Endothelial cell of umbilical vein (primary cell): ENCODE measurements around the gene TM4SF20. TPM values are rescaled to one million over a fixed set of nuclear protein-coding genes. Genes with fewer than 3 reads are reported as not detected.

ENCODE experiments used
- BruUV-seq: library from RNA; stranded (reverse); fragments of 400-500 nt; replicated peaks from 2 replicates; lab custom pipeline; 2021; lab: Mats Ljungman, UMichigan
- CTCF ChIA-PET: fragments of 300-600, 350-600 bp; sonication (Branson Sonifier 250); formaldehyde crosslinking; loops from one replicate; lab custom pipeline; 2021; ENCODE audit warnings: antibody characterized with exemption, inconsistent platforms; lab: Charles Lee
- POLR2A ChIA-PET: fragments of 300-600, 350-600 bp; sonication (Branson Sonifier 250); formaldehyde crosslinking; loops from one replicate; lab custom pipeline; 2021; ENCODE audit warnings: antibody characterized with exemption, inconsistent platforms; lab: Charles Lee
- DNase-seq: peaks from one replicate; pipeline ENCODE4 v3.0.0-alpha.2; 2011; ENCODE audit warnings: low read depth, low spot score
- FAIRE-seq: peaks from 2 replicates; lab custom pipeline; 2011; peaks lifted over from hg19 to GRCh38; lab: Jason Lieb, UNC
- H2AFZ ChIP-seq: 2 replicates; pipeline ENCODE4 v1.6.0; 2012; ENCODE audit warnings: low read depth, low read length, control low read depth, inconsistent platforms
- H3K27ac ChIP-seq: 2 replicates; pipeline ENCODE4 v1.5.1; 2011; ENCODE audit warnings: low read depth, mild to moderate bottlenecking, control low read depth, low read length, moderate library complexity; ENCODE audit not compliant: insufficient read depth
- H3K27me3 ChIP-seq, 2 experiments: 2 replicates each; pipeline versions ENCODE4 v1.6.0 to v1.6.1; 2011; ENCODE audit warnings: low read length in 2 of 2, mixed read lengths in 1 of 2; ENCODE audit not compliant: control insufficient read depth in 2 of 2, insufficient read depth in 2 of 2
- H3K36me3 ChIP-seq, 2 experiments: 2 replicates in 1 of 2; 3 replicates in 1 of 2; pipeline ENCODE4 v1.5.1; 2011; ENCODE audit warnings: low read length in 2 of 2, mild to moderate bottlenecking in 1 of 2, moderate library complexity in 1 of 2; ENCODE audit not compliant: control insufficient read depth in 2 of 2, insufficient read depth in 2 of 2; ENCODE audit errors: extremely low read depth in 1 of 2
- H3K4me1 ChIP-seq: 3 replicates; pipeline ENCODE4 v1.5.1; 2011; ENCODE audit warnings: mild to moderate bottlenecking, low read length; ENCODE audit not compliant: control insufficient read depth, insufficient read depth; ENCODE audit errors: extremely low read depth
- H3K4me2 ChIP-seq: 2 replicates; pipeline ENCODE4 v1.6.1; 2011; ENCODE audit warnings: low read length, control low read depth, mixed read lengths; ENCODE audit not compliant: insufficient read depth
- H3K4me3 ChIP-seq, 3 experiments: fragments of 200-600 bp in 1 of 3; sonication (generic), shearing (Covaris generic) in 1 of 3; replicated peaks in 1 of 3; 2 replicates each; pipeline ENCODE4 v1.5.1; 2011 to 2016; ENCODE audit warnings: control low read depth in 3 of 3, low read length in 3 of 3, mild to moderate bottlenecking in 2 of 3, inconsistent platforms in 1 of 3, low read depth in 1 of 3, moderate library complexity in 1 of 3; ENCODE audit not compliant: insufficient read depth in 1 of 3
- H3K79me2 ChIP-seq: 2 replicates; pipeline ENCODE4 v1.6.0; 2012; ENCODE audit warnings: low read length, inconsistent platforms; ENCODE audit not compliant: control insufficient read depth, insufficient read depth
- H3K9ac ChIP-seq: replicated peaks from 2 replicates; pipeline ENCODE3; 2011; ENCODE audit warnings: low read length, control low read depth; ENCODE audit not compliant: insufficient read depth; ENCODE audit errors: extremely low read depth
- H3K9me1 ChIP-seq: replicated peaks from 3 replicates; pipeline ENCODE4 v1.6.0; 2011; ENCODE audit warnings: mild to moderate bottlenecking, low read length; ENCODE audit not compliant: control insufficient read depth, insufficient read depth; ENCODE audit errors: extremely low read depth
- H3K9me3 ChIP-seq: replicated peaks from 2 replicates; pipeline ENCODE4 v1.5.1; 2012; ENCODE audit warnings: low read length, inconsistent platforms; ENCODE audit not compliant: control insufficient read depth, insufficient read depth
- H4K20me1 ChIP-seq: replicated peaks from 2 replicates; pipeline ENCODE3; 2011; ENCODE audit warnings: mild to moderate bottlenecking, low read length; ENCODE audit not compliant: control insufficient read depth, insufficient read depth; ENCODE audit errors: extremely low read depth
- EZH2 ChIP-seq: IDR thresholded peaks from 2 replicates; pipeline ENCODE4 v1.6.1; 2012; ENCODE audit warnings: borderline replicate concordance, low read depth, mild to moderate bottlenecking, moderate library complexity, low read length, inconsistent platforms; ENCODE audit not compliant: severe bottlenecking
- FOS ChIP-seq: IDR thresholded peaks from 2 replicates; pipeline ENCODE4 v1.6.1; 2011; ENCODE audit warnings: mild to moderate bottlenecking, low read length, moderate library complexity, borderline replicate concordance; ENCODE audit not compliant: insufficient read depth
- GATA2 ChIP-seq: IDR thresholded peaks from 2 replicates; pipeline ENCODE4 v1.7.0; 2011; ENCODE audit warnings: low read depth, mild to moderate bottlenecking, moderate library complexity, mixed read lengths, low read length; ENCODE audit not compliant: insufficient read length, insufficient read depth
- JUN ChIP-seq: IDR thresholded peaks from 2 replicates; pipeline ENCODE4 v1.6.1; 2011; ENCODE audit warnings: borderline replicate concordance, low read depth; ENCODE audit not compliant: insufficient read length, insufficient read depth
- MAX ChIP-seq: IDR thresholded peaks from 2 replicates; pipeline ENCODE4 v1.6.1; 2011; ENCODE audit not compliant: insufficient read depth, insufficient read length
- MYC ChIP-seq: IDR thresholded peaks from one replicate; pipeline ENCODE4 v1.6.1; 2011; ENCODE audit warnings: mild to moderate bottlenecking, low read depth, low read length
- POLR2A ChIP-seq: IDR thresholded peaks from 2 replicates; pipeline ENCODE4 v1.6.1; 2012; ENCODE audit warnings: low read depth, mild to moderate bottlenecking, control low read depth, low read length
- POLR2AphosphoS5 ChIP-seq: IDR thresholded peaks from 2 replicates; pipeline ENCODE4 v1.6.1; 2012; ENCODE audit warnings: low read depth, mild to moderate bottlenecking, control low read depth, low read length, moderate library complexity; ENCODE audit not compliant: insufficient read depth
- dilution Hi-C: fragments of 300-500 bp; cut with MboI; formaldehyde crosslinking; loops from one replicate; pipeline ENCODE4 v1.15.0; 2019; ENCODE audit warnings: low sequenced_read_pairs; ENCODE audit not compliant: extremely low pct_ligation_motif_present
- intact Hi-C: fragments of 100-400 bp; cut with micrococcal nuclease; formaldehyde crosslinking; loops from one replicate; pipeline ENCODE4 v1.10.0; 2022
- polyA plus RNA-seq, 4 experiments: library from polyadenylated mRNA; depleted of rRNA in 3 of 4; stranded (reverse) in 3 of 4; unstranded in 1 of 4; fragments of >200 nt; gene quantifications; 2 replicates each; pipeline versions ENCODE4 v1.2.1 to v1.2.3, GENCODE V29; 2011 to 2012; ENCODE audit warnings: missing spikeins in 1 of 4
- total RNA-seq: library from RNA; stranded (reverse); gene quantifications from 2 replicates; pipeline ENCODE4 v1.2.3, GENCODE V29; 2021
- TF ChIP-seq, protein P1 (sequence below), 2 donors: IDR thresholded peaks; 1 replicate in 1 of 2; 2 replicates in 1 of 2; pipeline ENCODE4 v1.5.1; 2011; ENCODE audit warnings: low read length in 2 of 2, mild to moderate bottlenecking in 2 of 2, moderate library complexity in 2 of 2, control low read depth in 1 of 2, inconsistent platforms in 1 of 2, low read depth in 1 of 2; ENCODE audit not compliant: insufficient read depth in 1 of 2; ENCODE audit errors: extremely low read depth in 1 of 2

The TM4SF20 gene
- total and polyA plus RNA-seq, 2 donors (not counting 3 experiments of a cell fraction or from before 2014, with no cell fraction given): not detected

DNA sequence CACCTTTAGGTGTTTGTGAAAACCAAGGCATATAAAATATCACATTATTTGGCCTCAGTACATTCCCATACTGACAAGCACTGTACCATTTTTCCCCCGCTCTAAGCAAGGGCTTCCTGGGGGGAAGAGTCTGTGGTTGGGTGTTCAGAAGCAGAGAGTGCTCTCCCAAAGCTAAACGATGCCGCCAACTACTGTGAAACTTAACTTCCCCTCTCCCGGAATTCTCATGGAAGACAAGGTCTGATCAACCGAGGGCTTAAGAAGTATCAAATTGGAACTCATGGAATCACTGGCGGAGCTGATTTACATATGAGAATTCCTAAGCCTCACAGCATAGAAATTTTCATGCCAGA, 54.5 kb downstream of the TM4SF20 start:
- Histone ChIP-seq H3K79me2 (peaks cover 33% of the 10 kb centered on the region), H3K27ac (peak overlapping the region; percentile 59)
- CTCF ChIA-PET: interaction anchor here (0.6 to 3.0 kb wide), 2 partner anchors 86 to 242 kb away, joined by 3 to 7 read pairs; no protein-coding TSS in a partner anchor

More for the DNA sequence above, 54.5 kb downstream of the TM4SF20 start:
- Histone ChIP-seq H3K9me1 (no peaks in the 10 kb centered on the region), H4K20me1 (no peaks in the 10 kb centered on the region), H3K4me2 (peak overlapping the region; percentile 91), H2AFZ (peak overlapping the region; percentile 86), H3K4me3 (peak overlapping the region; percentile 82 to 94 (median 85)), H3K27me3 (no peaks in the 10 kb centered on the region), H3K36me3 (no peaks in the 10 kb centered on the region), H3K4me1 (peaks cover 12% of the 10 kb centered on the region), H3K9me3 (no peaks in the 10 kb centered on the region), H3K9ac (peak overlapping the region; percentile 87)
- BruUV-seq: TSS peak; percentile 91
- intact Hi-C loops: no loop called here
- POLR2A ChIA-PET: no interaction called here
- DNase-seq: no peak
- FAIRE-seq: no peak
- dilution Hi-C loops: no loop called here
- TF ChIP-seq FOS (no peak), POLR2A (no peak), EZH2 (no peak), GATA2 (no peak), JUN (no peak), POLR2AphosphoS5 (no peak), MAX (no peak), MYC (no peak)
- TF ChIP-seq, protein P1, sequence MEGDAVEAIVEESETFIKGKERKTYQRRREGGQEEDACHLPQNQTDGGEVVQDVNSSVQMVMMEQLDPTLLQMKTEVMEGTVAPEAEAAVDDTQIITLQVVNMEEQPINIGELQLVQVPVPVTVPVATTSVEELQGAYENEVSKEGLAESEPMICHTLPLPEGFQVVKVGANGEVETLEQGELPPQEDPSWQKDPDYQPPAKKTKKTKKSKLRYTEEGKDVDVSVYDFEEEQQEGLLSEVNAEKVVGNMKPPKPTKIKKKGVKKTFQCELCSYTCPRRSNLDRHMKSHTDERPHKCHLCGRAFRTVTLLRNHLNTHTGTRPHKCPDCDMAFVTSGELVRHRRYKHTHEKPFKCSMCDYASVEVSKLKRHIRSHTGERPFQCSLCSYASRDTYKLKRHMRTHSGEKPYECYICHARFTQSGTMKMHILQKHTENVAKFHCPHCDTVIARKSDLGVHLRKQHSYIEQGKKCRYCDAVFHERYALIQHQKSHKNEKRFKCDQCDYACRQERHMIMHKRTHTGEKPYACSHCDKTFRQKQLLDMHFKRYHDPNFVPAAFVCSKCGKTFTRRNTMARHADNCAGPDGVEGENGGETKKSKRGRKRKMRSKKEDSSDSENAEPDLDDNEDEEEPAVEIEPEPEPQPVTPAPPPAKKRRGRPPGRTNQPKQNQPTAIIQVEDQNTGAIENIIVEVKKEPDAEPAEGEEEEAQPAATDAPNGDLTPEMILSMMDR (IDR thresholded peaks at IDR 0.05; ENCODE audit: extremely low read depth in 1 of 2, insufficient read depth in 1 of 2, low read depth in 1 of 2, low read length in 2 of 2): no peak
